SK-N-SH treated with all-trans-retinoic acid at 6 μM for 48 hours (cell line): Measurements from ENCODE around the gene SPNS3.

Experiments
- ATAC-seq: fragments of 200-7000 bp; cut with Tn5 transposase; 3 replicates; pipeline ENCODE4 v1.9.1; 2020; ENCODE audit warnings: mild to moderate bottlenecking, moderate library complexity
- ARNTL ChIP-seq: fragments of 450-650 bp; formaldehyde crosslinking; IDR thresholded peaks from 2 replicates; pipeline ENCODE4 v1.5.0; 2020; ENCODE audit warnings: low read depth, mild to moderate bottlenecking, moderate library complexity, borderline replicate concordance
- BACH2 ChIP-seq: fragments of 250-450 bp; sonication (Bioruptor Pico); IDR thresholded peaks from 2 replicates; pipeline ENCODE4 v1.9.0; 2021; ENCODE audit warnings: mild to moderate bottlenecking, borderline replicate concordance
- CSDC2 ChIP-seq: fragments of 250-450 bp; sonication (Bioruptor Pico); IDR thresholded peaks from 2 replicates; pipeline ENCODE4 v1.5.0; 2020; ENCODE audit warnings: mild to moderate bottlenecking, moderate library complexity
- CSRNP3 ChIP-seq: fragments of 250-450 bp; sonication (Bioruptor Pico); IDR thresholded peaks from 2 replicates; pipeline ENCODE4 v1.5.1; 2021; ENCODE audit warnings: mild to moderate bottlenecking, moderate library complexity
- ESRRG ChIP-seq: fragments of 250-450 bp; sonication (Bioruptor Pico); IDR thresholded peaks from 2 replicates; pipeline ENCODE4 v1.6.1; 2021; ENCODE audit warnings: mild to moderate bottlenecking
- GLIS3 ChIP-seq: fragments of 250-450 bp; sonication (Bioruptor Pico); IDR thresholded peaks from 2 replicates; pipeline ENCODE4 v1.5.0; 2020; ENCODE audit warnings: mild to moderate bottlenecking, moderate library complexity
- ISL1 ChIP-seq: fragments of 250-450 bp; sonication (Bioruptor Pico); IDR thresholded peaks from 2 replicates; pipeline ENCODE4 v2.1.2; 2022; ENCODE audit warnings: mild to moderate bottlenecking, moderate library complexity
- OSR1 ChIP-seq: fragments of 250-450 bp; sonication (Bioruptor Pico); IDR thresholded peaks from 2 replicates; pipeline ENCODE4 v1.8.0; 2022; ENCODE audit warnings: moderate library complexity, mild to moderate bottlenecking, inconsistent platforms
- PATZ1 ChIP-seq: fragments of 250-450 bp; sonication (Bioruptor Pico); IDR thresholded peaks from 2 replicates; pipeline ENCODE4 v1.8.0; 2020; ENCODE audit warnings: mild to moderate bottlenecking, moderate library complexity, borderline replicate concordance
- POU6F1 ChIP-seq: fragments of 250-450 bp; sonication (Bioruptor Pico); IDR thresholded peaks from 2 replicates; pipeline ENCODE4 v1.8.0; 2021; ENCODE audit warnings: low read depth, mild to moderate bottlenecking, moderate library complexity, borderline replicate concordance
- PPARA ChIP-seq: fragments of 250-450 bp; sonication (Bioruptor Pico); IDR thresholded peaks from 2 replicates; pipeline ENCODE4 v1.5.0; 2020; ENCODE audit warnings: mild to moderate bottlenecking, borderline replicate concordance
- SNAI2 ChIP-seq: fragments of 250-450 bp; sonication (Bioruptor Pico); IDR thresholded peaks from 2 replicates; pipeline ENCODE4 v1.5.0; 2020; ENCODE audit warnings: mild to moderate bottlenecking, moderate library complexity
- TCF4 ChIP-seq: fragments of 250-450 bp; sonication (Bioruptor Pico); IDR thresholded peaks from 2 replicates; pipeline ENCODE4 v1.8.0; 2021; ENCODE audit warnings: mild to moderate bottlenecking, moderate library complexity, borderline replicate concordance
- TSHZ2 ChIP-seq: fragments of 250-450 bp; sonication (Bioruptor Pico); IDR thresholded peaks from 2 replicates; pipeline ENCODE4 v1.5.0; 2020; ENCODE audit warnings: mild to moderate bottlenecking, moderate library complexity
- ZC3H10 ChIP-seq: fragments of 250-450 bp; sonication (Bioruptor Pico); IDR thresholded peaks from 2 replicates; pipeline ENCODE4 v1.5.1; 2021; ENCODE audit warnings: mild to moderate bottlenecking, moderate library complexity
- ZFP3 ChIP-seq: fragments of 250-450 bp; sonication (Bioruptor Pico); IDR thresholded peaks from 2 replicates; pipeline ENCODE4 v1.5.0; 2020; ENCODE audit warnings: mild to moderate bottlenecking, moderate library complexity
- ZFP30 ChIP-seq: fragments of 450-650 bp; formaldehyde crosslinking; IDR thresholded peaks from 2 replicates; pipeline ENCODE4 v1.5.0; 2022; ENCODE audit warnings: mild to moderate bottlenecking, moderate library complexity
- ZNF8 ChIP-seq: fragments of 450-650 bp; formaldehyde crosslinking; IDR thresholded peaks from 2 replicates; pipeline ENCODE4 v1.5.0; 2020; ENCODE audit warnings: mild to moderate bottlenecking, moderate library complexity

SPNS3 gene

GRCh38 chr17:4444782-4445473, 11.2 kb downstream of the SPNS3 start:
- no peak for TF ChIP-seq BACH2 (CRISPR knock-in tag)
- no peak for TF ChIP-seq ZFP3
- TF ChIP-seq POU6F1 (CRISPR knock-in tag) = no peak
- TF ChIP-seq CSRNP3 (CRISPR knock-in tag) = no peak
- no peak for TF ChIP-seq OSR1 (CRISPR knock-in tag)
- TF ChIP-seq PATZ1 (CRISPR knock-in tag) = no peak
- no peak for TF ChIP-seq ISL1
- no peak for TF ChIP-seq CSDC2
- no peak for TF ChIP-seq ESRRG (CRISPR knock-in tag)
- ATAC-seq = peak; percentile 68

- TF ChIP-seq CSRNP3 (CRISPR knock-in tag) (no peak), ARNTL (CRISPR knock-in tag) (no peak), TCF4 (CRISPR knock-in tag) (no peak), BACH2 (CRISPR knock-in tag) (no peak)
- TF ChIP-seq, all 23 proteins: peak for 0
- ATAC-seq = no peak
Observed at GRCh38 chr17:4445731-4446130, 12.0 kb downstream of the SPNS3 start.

- ATAC-seq = no peak
- TF ChIP-seq ZC3H10 (CRISPR knock-in tag) = no peak
- no peak for TF ChIP-seq ARNTL (CRISPR knock-in tag)
- no peak for TF ChIP-seq GLIS3 (CRISPR knock-in tag)
- no peak for TF ChIP-seq POU6F1 (CRISPR knock-in tag)
- TF ChIP-seq ZFP30 (CRISPR knock-in tag) = no peak
- no peak for TF ChIP-seq TSHZ2 (CRISPR knock-in tag)
- no peak for TF ChIP-seq ESRRG (CRISPR knock-in tag)
- no peak for TF ChIP-seq PPARA (CRISPR knock-in tag)
- no peak for TF ChIP-seq CSDC2
- no peak for TF ChIP-seq ZNF8 (CRISPR knock-in tag)
- no peak for TF ChIP-seq SNAI2
- no peak for TF ChIP-seq BACH2 (CRISPR knock-in tag)
Observed at GRCh38 chr17:4446326-4447071, 12.8 kb downstream of the SPNS3 start.
